HG02884 (cell line): ENCODE data around the gene SRXN1.

Experiments used
- ATAC-seq: cut with Tn5 transposase; IDR thresholded peaks from one replicate; pipeline ENCODE4 v1.9.1; 2021; ENCODE audit warnings: mild to moderate bottlenecking, moderate library complexity; ENCODE audit not compliant: unreplicated experiment

The SRXN1 gene

GRCh38 chr20:609371-609964 lies 43.5 kb downstream of the SRXN1 start:
- ATAC-seq: no peak

GRCh38 chr20:608970-609369 lies 44.0 kb downstream of the SRXN1 start:
- no peak for ATAC-seq

GRCh38 chr20:607476-607875 lies 45.5 kb downstream of the SRXN1 start:
- ATAC-seq: no peak

GRCh38 chr20:605237-605636 lies 47.8 kb downstream of the SRXN1 start:
- no peak for ATAC-seq

- ATAC-seq: no peak
Observed at GRCh38 chr20:603116-603640, 49.8 kb downstream of the SRXN1 start.

GRCh38 chr20:602111-602970 lies 50.7 kb downstream of the SRXN1 start:
- no peak for ATAC-seq

GRCh38 chr20:600736-601135 lies 52.3 kb downstream of the SRXN1 start:
- no peak for ATAC-seq

GRCh38 chr20:600141-600540 lies 52.9 kb downstream of the SRXN1 start:
- no peak for ATAC-seq

GRCh38 chr20:598133-598850 lies 54.7 kb downstream of the SRXN1 start:
- ATAC-seq: no peak

GRCh38 chr20:597560-597959 lies 55.4 kb downstream of the SRXN1 start:
- ATAC-seq: no peak
